Liver (tissue), 9 donors: ENCODE measurements around the gene DDX39B. TPM values are rescaled to one million over a fixed set of nuclear protein-coding genes. Genes with fewer than 3 reads are reported as not detected.

Source experiments
- DNase-seq: peaks from one replicate; pipeline ENCODE4 v3.0.0-alpha.2; 2017; ENCODE audit warnings: low spot score
- H3K27ac ChIP-seq, 2 donors: one replicate each; pipeline ENCODE4 v1.7.0; 2013; ENCODE audit warnings: inconsistent platforms in 2 of 2, low read length in 2 of 2, control low read depth in 1 of 2, low read depth in 1 of 2, mild to moderate bottlenecking in 1 of 2
- H3K27me3 ChIP-seq, 4 donors: one replicate each; pipeline versions ENCODE4 v1.6.1 to v1.7.0; 2013; ENCODE audit warnings: low read length in 3 of 4, inconsistent platforms in 1 of 4, mild to moderate bottlenecking in 1 of 4, moderate library complexity in 1 of 4; ENCODE audit not compliant: control insufficient read depth in 4 of 4, insufficient read depth in 4 of 4
- H3K36me3 ChIP-seq, 4 donors: one replicate each; pipeline versions ENCODE4 v1.6.1 to v1.7.0; 2013; ENCODE audit warnings: low read length in 3 of 4, mild to moderate bottlenecking in 3 of 4, low read depth in 1 of 4, moderate library complexity in 1 of 4; ENCODE audit not compliant: control insufficient read depth in 4 of 4, insufficient read depth in 3 of 4
- H3K4me1 ChIP-seq, 4 donors: one replicate each; pipeline versions ENCODE4 v1.6.1 to v1.7.0; 2013; ENCODE audit warnings: low read length in 3 of 4, mild to moderate bottlenecking in 3 of 4, moderate library complexity in 1 of 4; ENCODE audit not compliant: control insufficient read depth in 4 of 4, insufficient read depth in 4 of 4
- H3K4me3 ChIP-seq, 3 donors: one replicate each; pipeline versions ENCODE4 v1.6.1 to v1.7.0; 2013; ENCODE audit warnings: low read length in 3 of 3, control low read depth in 1 of 3, low read depth in 1 of 3, mild to moderate bottlenecking in 1 of 3
- H3K9ac ChIP-seq, 2 donors: one replicate each; pipeline ENCODE4 v1.7.0; 2013; ENCODE audit warnings: low read length in 2 of 2, mild to moderate bottlenecking in 2 of 2, moderate library complexity in 2 of 2, control low read depth in 1 of 2, low read depth in 1 of 2
- H3K9me3 ChIP-seq, 4 donors: one replicate each; pipeline versions ENCODE4 v1.6.1 to v1.7.0; 2013; ENCODE audit warnings: low read length in 3 of 4; ENCODE audit not compliant: control insufficient read depth in 4 of 4
- ATF3 ChIP-seq: IDR thresholded peaks from 2 replicates; pipeline ENCODE4 v1.6.1; 2016; ENCODE audit warnings: antibody characterized with exemption
- FOXA1 ChIP-seq: IDR thresholded peaks from 2 replicates; pipeline ENCODE4 v1.6.1; 2016; ENCODE audit warnings: antibody characterized with exemption
- HNF4A ChIP-seq, 2 donors: conservative IDR thresholded peaks; 2 replicates each; pipeline ENCODE4 v1.6.1; 2016; ENCODE audit warnings: antibody characterized with exemption in 2 of 2, mild to moderate bottlenecking in 2 of 2
- HNF4G ChIP-seq: IDR thresholded peaks from 2 replicates; pipeline ENCODE4 v1.6.1; 2016; ENCODE audit warnings: antibody characterized with exemption
- JUND ChIP-seq, 2 donors: IDR thresholded peaks; 2 replicates each; pipeline ENCODE4 v1.6.1; 2016; ENCODE audit warnings: antibody characterized with exemption in 2 of 2
- NR2F2 ChIP-seq: IDR thresholded peaks from 2 replicates; pipeline ENCODE4 v1.6.1; 2016; ENCODE audit warnings: antibody characterized with exemption
- RXRA ChIP-seq, 2 donors: IDR thresholded peaks; 2 replicates each; pipeline ENCODE4 v1.6.1; 2017 to 2018; ENCODE audit warnings: antibody characterized with exemption in 2 of 2, mild to moderate bottlenecking in 1 of 2
- SP1 ChIP-seq: IDR thresholded peaks from 2 replicates; pipeline ENCODE4 v1.6.1; 2018; ENCODE audit warnings: antibody characterized with exemption, mild to moderate bottlenecking
- TAF1 ChIP-seq: conservative IDR thresholded peaks from 2 replicates; pipeline ENCODE4 v1.6.1; 2016; ENCODE audit warnings: antibody characterized with exemption, mild to moderate bottlenecking
- YY1 ChIP-seq: IDR thresholded peaks from 2 replicates; pipeline ENCODE4 v1.6.1; 2016; ENCODE audit warnings: antibody characterized with exemption, mild to moderate bottlenecking
- WGBS: extraction: QIAGEN DNeasy Blood & Tissue Kit; methylation state at CpG from one replicate; pipeline ENCODE4 v1.1.7; 2013; 5-methylcytosine and 5-hydroxymethylcytosine counted together
- polyA plus RNA-seq, 2 donors: library from polyadenylated mRNA; stranded (reverse) in 1 of 2; unstranded in 1 of 2; fragments of 200-250 nt in 1 of 2; fragments of >200 nt in 1 of 2; fragmentation: Nextera tagmentation in 1 of 2; extraction: Ambion mirVana in 1 of 2; gene quantifications; one replicate each; pipeline versions ENCODE4 v1.2.1 to v1.2.3, GENCODE V29; 2013 to 2015
- total RNA-seq, 2 donors: library from RNA; depleted of rRNA; stranded (reverse); fragments of >200 nt; gene quantifications; one replicate each; pipeline ENCODE4 v1.2.3, GENCODE V29; 2014
- TF ChIP-seq, protein P1 (sequence below): IDR thresholded peaks from 2 replicates; pipeline ENCODE4 v1.6.1; 2016; ENCODE audit warnings: antibody characterized with exemption
- TF ChIP-seq, protein P2 (sequence below): fragments of 150-350 bp; IDR thresholded peaks from 2 replicates; pipeline ENCODE4 v1.5.1; 2017; ENCODE audit warnings: improper control_type of control experiment, low read depth, low read length; ENCODE audit not compliant: missing input control
- TF ChIP-seq, protein P3 (sequence below): IDR thresholded peaks from 2 replicates; pipeline ENCODE4 v1.6.1; 2016; ENCODE audit warnings: antibody characterized with exemption, mild to moderate bottlenecking
- donor health status: healthy.
- donor health status: healthy.
- donor health status: healthy.
- donor health status: healthy.
- donor health status: healthy.

The DDX39B gene
- total and polyA plus RNA-seq, 4 donors: 75.0 to 254 (median 135) TPM

DNA sequence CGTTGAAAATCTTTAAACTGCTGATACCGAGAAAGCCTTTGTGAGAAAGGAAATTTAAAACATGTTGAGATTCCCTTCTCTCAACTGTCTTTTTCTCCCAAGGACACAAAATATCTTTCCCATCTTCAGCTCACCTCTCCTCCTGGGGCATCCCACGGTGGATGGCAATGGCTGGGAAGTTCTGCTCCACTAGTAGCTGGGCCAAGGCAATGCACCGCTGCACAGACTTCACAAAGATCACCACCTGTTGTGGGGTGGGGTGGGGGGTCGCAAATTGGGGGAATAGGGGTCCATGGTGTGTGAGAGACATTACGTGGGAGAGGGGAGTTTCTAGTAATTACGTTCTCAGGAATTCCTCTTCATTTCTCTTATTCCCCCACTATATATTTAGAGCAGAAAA is 10.6 kb downstream of the DDX39B start:
- no peak overlapping the region for H3K27ac ChIP-seq
- no peak for TF ChIP-seq FOXA1
- no peak for TF ChIP-seq NR2F2

DNA sequence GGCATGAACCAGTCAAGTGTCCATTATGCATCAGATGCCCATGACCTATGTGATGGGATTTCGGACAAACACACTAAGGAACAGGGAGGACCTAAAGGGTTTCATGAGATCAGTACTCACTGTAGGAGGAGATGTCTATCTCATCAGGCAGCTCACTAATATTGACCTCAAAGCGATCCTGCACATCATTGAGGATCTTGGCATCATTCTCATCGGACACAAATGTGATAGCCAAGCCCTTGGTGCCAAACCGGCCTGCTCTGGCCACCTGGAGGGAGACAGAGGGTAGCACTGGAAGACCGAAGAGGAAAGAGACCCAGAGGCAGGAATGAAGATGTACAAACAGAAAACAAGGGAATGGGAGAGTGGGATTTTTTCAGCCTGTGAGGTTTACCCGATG is 11.1 kb downstream of the DDX39B start:
- Histone ChIP-seq H3K36me3 (peaks cover 26 to 56% (median 47%) of the 10 kb centered on the region in 4 donors), H3K27ac (no peak overlapping the region), H3K9ac (no peak overlapping the region), H3K4me3 (no peak overlapping the region), H3K9me3 (no peaks in the 10 kb centered on the region), H3K27me3 (no peaks in the 10 kb centered on the region), H3K4me1 (peaks cover 0 to 4% (median 2%) of the 10 kb centered on the region in 4 donors)
- WGBS: 69% methylated on average over 6 of the region's 6 CpGs
- no peak for DNase-seq
- TF ChIP-seq HNF4G (no peak), HNF4A (conservative IDR thresholded peaks at IDR 0.05) (no peak), JUND (IDR thresholded peaks at IDR 0.05) (no peak), TAF1 (no peak), RXRA (IDR thresholded peaks at IDR 0.05) (no peak)
- TF ChIP-seq, protein P1, sequence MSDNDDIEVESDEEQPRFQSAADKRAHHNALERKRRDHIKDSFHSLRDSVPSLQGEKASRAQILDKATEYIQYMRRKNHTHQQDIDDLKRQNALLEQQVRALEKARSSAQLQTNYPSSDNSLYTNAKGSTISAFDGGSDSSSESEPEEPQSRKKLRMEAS: no peak

More for the DNA sequence above, 10.6 kb downstream of the DDX39B start:
- no peaks in the 10 kb centered on the region for H3K9me3 ChIP-seq
- peaks cover 26 to 61% (median 52%) of the 10 kb centered on the region in 4 donors for H3K36me3 ChIP-seq
- no peak overlapping the region for H3K4me3 ChIP-seq
- WGBS: 96% methylated on average over 7 of the region's 7 CpGs
- H3K27me3 ChIP-seq: no peaks in the 10 kb centered on the region
- H3K9ac ChIP-seq: no peak overlapping the region
- no peak for DNase-seq
- peaks cover 0 to 4% (median 2%) of the 10 kb centered on the region in 4 donors for H3K4me1 ChIP-seq

DNA sequence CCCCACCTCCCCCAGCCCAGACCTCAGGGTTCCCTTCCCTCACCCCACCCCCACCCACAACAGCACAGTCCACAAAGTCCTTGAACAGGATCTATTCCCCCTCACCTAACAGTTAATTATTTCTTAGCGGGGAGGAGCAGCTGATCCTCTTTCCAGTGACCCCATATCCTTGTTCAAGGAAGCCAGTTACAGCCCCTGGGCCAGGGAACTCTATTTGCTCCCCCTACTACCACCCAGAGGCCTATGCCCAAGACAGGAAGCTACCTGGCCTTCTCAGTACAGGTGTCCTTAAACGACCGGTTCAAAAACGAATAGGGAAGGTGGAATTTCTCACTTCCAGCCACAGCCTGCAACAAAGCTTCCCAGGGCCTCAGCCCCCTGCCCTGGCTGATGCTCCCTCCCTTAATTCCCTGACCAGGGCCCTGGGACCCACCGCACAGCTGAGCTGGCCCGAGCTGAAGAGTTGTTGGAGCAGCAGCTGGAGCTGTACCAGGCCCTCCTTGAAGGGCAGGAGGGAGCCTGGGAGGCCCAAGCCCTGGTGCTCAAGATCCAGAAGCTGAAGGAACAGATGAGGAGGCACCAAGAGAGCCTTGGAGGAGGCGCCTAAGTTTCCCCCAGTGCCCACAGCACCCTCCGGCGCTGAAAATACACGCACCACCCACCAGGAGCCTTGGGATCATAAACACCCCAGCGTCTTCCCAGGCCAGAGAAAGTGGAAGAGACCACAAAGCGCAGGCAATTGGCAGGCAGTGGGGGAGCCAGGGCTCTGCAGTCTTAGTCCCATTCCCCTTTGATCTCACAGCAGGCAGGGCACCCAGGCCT is 12.3 kb downstream of the DDX39B start:
- 57% methylated on average over 12 of the region's 12 CpGs for WGBS
- Histone ChIP-seq H3K9me3 (no peaks in the 10 kb centered on the region), H3K27me3 (no peaks in the 10 kb centered on the region), H3K4me3 (no peak overlapping the region), H3K9ac (no peak overlapping the region), H3K27ac (no peak overlapping the region), H3K36me3 (peaks cover 15 to 45% (median 36%) of the 10 kb centered on the region in 4 donors), H3K4me1 (peaks cover 0 to 4% (median 2%) of the 10 kb centered on the region in 4 donors)
- no peak for DNase-seq
- TF ChIP-seq, protein P1: no peak
- TF ChIP-seq, protein P2, sequence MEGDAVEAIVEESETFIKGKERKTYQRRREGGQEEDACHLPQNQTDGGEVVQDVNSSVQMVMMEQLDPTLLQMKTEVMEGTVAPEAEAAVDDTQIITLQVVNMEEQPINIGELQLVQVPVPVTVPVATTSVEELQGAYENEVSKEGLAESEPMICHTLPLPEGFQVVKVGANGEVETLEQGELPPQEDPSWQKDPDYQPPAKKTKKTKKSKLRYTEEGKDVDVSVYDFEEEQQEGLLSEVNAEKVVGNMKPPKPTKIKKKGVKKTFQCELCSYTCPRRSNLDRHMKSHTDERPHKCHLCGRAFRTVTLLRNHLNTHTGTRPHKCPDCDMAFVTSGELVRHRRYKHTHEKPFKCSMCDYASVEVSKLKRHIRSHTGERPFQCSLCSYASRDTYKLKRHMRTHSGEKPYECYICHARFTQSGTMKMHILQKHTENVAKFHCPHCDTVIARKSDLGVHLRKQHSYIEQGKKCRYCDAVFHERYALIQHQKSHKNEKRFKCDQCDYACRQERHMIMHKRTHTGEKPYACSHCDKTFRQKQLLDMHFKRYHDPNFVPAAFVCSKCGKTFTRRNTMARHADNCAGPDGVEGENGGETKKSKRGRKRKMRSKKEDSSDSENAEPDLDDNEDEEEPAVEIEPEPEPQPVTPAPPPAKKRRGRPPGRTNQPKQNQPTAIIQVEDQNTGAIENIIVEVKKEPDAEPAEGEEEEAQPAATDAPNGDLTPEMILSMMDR: no peak
- TF ChIP-seq YY1 (no peak), ATF3 (no peak), NR2F2 (no peak), HNF4A (conservative IDR thresholded peaks at IDR 0.05) (no peak), JUND (IDR thresholded peaks at IDR 0.05) (no peak), FOXA1 (no peak), SP1 (no peak)
- TF ChIP-seq, protein P3, sequence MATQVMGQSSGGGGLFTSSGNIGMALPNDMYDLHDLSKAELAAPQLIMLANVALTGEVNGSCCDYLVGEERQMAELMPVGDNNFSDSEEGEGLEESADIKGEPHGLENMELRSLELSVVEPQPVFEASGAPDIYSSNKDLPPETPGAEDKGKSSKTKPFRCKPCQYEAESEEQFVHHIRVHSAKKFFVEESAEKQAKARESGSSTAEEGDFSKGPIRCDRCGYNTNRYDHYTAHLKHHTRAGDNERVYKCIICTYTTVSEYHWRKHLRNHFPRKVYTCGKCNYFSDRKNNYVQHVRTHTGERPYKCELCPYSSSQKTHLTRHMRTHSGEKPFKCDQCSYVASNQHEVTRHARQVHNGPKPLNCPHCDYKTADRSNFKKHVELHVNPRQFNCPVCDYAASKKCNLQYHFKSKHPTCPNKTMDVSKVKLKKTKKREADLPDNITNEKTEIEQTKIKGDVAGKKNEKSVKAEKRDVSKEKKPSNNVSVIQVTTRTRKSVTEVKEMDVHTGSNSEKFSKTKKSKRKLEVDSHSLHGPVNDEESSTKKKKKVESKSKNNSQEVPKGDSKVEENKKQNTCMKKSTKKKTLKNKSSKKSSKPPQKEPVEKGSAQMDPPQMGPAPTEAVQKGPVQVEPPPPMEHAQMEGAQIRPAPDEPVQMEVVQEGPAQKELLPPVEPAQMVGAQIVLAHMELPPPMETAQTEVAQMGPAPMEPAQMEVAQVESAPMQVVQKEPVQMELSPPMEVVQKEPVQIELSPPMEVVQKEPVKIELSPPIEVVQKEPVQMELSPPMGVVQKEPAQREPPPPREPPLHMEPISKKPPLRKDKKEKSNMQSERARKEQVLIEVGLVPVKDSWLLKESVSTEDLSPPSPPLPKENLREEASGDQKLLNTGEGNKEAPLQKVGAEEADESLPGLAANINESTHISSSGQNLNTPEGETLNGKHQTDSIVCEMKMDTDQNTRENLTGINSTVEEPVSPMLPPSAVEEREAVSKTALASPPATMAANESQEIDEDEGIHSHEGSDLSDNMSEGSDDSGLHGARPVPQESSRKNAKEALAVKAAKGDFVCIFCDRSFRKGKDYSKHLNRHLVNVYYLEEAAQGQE: no peak
